Hepatic stellate cell (primary cell): Measurements from ENCODE around the gene ATP6V1B1.

Source experiments
- DNase-seq: peaks from one replicate; pipeline ENCODE4 v3.0.0; 2011; ENCODE audit warnings: low spot score

Gene ATP6V1B1

DNA sequence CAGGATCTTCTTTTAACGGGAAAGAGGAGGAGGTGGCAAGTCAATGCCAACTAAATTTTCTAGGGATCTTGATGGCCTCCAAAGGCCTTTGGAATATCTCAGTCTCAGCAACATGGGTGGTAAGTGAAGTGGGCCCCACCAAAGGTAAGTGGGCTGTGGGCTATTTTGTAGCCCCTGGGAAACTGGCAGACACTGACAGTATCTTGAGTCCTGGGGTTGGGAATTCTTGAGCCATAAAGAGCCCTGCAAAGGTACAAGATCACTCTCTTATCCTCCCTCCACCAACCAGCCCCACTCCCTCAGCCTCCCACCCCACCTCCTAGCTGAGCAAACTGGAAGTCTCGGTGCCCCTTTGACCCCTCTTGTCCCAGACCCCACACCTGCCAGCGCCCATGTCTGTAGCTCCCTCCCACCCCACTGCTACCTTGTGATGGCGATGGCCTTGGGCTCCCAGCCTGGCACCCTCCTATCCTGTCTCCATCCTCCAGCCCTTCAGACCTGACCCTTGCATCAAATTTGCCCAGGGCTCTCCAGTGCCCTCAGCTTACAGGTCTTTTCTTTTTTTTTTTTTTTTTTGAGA lies 8.5 kb downstream of the ATP6V1B1 start:
- no peak for DNase-seq

DNA sequence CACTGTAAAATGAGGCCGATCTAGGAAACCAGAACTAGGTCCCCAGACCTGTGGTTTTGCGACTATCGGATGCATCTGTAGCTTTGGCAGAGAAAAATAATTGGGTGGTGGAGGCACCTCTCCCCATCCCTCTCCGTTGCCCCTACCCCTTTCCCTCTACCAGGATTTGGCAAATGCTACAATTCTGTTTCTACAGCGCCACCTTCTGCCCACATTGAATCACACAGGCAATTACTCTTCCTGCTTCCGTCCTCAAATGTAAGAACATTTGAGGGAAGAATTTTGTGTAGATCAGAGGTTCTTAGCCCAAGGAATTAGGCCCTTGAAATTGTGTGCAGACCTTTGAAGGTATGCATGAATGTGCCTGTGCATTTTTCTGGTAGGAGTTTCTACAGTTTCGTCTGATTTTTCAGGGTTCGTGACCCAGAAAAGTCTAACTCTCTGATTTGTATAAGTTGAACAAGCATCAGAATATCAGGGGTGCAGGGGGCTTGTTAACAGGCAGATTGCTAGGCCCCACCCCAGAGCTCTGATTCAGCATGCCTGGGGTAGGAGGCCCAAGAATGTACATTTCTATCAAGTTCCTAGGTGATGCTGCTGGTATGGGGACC lies 11.2 kb downstream of the ATP6V1B1 start:
- peak; percentile 58 for DNase-seq

DNA sequence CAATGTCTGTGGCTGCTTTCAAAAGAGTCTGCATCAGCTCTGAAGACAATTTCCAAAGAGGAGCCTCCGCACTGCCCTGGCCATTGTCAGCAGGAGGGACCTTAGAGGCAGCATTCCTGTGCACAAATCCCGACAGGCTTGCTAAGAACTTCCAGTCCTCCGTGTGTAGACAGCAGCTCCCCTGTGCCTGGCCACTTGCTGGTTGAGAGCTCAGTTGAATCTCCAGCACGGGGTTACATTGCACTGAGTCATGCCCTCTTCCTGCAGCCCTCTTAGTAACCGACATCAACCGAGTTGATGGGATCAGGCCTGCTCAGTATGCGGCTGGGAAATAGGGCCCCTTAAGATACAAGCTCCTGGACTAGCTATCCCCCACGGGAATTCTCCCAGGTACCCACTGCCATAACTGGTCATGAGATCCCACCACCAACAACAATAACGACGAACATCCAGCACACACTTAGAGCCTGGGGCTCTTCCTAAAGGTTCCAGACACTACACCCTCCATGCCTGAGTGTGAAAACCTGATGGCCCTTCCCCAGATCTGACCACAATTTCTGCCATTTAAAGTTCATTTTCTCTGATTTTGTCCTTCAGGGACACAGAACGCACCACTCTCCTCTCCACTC lies 12.0 kb downstream of the ATP6V1B1 start:
- DNase-seq: peak; percentile 64

DNA sequence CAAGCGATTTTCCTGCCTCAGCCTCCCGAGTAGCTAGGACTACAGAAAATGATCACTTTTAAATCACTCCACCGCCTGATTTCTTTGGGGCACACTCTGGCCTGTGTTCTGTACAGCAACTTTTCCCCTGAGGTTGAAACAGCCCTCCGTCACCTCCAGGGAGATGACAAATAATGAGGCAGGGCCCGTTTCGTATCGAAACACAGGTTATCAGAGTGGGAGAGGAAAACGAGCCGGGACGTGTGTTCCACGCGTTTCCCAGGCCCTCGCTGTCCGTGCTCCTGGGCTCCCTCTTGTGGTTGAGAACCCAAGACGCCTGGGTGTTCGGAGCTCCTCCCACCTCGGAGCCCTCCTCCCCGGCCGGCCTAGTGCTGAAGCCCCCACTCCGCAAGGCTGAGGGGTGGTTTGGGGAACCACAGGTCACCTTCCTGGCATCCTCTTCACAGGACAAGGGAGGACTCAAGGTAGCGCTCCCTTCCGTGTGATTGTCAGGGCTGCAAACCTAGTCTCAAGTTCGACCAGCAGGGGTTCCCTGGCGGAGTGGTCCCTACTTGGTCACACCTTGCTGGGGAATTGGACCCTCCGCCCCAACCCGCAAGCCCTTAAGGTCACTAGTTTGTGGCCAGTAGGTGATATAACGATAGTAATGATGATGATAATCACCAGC lies 12.8 kb downstream of the ATP6V1B1 start:
- DNase-seq: peak; percentile 82

DNA sequence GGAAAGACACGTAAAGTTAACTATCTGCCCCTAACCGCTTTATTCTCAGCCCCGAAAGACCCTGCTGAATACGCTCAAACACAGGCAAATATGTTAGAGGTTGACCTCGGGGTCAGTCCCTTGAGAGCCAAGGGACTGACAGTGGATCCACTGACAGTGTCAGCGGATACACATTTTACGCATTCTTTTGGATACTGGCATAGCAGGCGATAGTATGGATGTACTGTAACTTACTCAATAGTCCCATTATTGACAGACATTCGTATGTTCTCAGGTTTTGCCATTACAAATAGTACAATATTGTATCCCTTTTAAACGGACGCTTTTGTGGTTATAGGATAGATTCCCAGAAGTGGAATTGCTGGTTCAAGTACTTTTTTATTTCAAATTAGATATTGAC lies 13.4 kb downstream of the ATP6V1B1 start:
- DNase-seq: no peak

DNA sequence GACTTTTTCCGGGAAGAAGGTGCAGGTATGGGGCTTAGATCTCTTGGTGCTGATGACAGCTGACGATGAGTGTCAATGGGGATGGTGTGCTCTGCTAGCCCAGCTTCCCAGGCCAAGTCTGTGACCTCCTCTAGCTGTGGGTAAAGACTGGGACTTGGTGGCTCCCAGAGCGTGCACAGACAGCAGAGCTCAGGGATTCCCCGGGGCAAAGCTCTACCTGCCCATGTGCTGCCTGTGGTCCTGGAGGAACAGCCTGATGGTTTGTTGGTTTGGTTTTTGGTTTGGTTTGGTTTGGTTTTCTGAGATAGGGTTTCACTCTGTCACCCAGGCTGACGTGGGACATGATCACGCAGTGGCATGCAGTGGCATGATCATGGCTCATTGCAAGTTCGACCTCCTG lies 19.2 kb downstream of the ATP6V1B1 start:
- DNase-seq: no peak

DNA sequence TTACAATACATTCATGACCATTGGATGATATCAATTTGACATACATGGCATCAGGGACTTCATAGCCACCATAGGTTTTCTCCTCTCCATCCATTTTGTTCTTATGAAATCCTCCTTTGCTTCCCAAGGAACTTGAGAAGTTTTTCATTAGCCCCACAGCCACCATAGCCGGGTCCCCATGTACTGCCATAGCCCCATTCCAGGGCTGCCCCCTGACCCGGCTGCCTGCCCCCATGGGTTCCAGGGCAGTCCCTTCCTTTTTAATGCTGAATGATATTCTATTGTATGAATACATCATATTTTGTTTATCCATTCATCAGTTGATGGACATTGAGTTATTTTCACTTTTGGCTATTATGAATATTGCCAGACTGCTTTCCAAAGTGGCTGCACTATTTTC lies 20.4 kb downstream of the ATP6V1B1 start:
- DNase-seq: no peak

DNA sequence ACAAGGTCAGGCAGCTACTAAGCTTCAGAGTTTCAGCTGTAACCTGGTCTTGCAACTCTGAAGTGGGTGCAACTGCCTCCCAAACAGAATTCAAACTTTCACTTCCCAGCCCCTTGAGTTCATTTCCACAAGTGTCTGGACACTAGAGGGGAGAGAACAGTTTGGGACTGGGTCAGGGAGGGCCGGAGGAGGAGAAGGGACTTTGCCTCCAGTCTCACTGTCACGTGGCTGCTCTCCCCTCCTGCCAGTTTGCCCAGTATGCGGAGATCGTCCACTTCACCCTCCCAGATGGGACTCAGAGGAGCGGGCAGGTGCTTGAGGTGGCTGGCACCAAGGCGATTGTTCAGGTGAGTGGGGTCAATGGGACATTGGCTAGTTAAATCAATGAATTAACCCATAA lies 22.1 kb downstream of the ATP6V1B1 start:
- DNase-seq: no peak

DNA sequence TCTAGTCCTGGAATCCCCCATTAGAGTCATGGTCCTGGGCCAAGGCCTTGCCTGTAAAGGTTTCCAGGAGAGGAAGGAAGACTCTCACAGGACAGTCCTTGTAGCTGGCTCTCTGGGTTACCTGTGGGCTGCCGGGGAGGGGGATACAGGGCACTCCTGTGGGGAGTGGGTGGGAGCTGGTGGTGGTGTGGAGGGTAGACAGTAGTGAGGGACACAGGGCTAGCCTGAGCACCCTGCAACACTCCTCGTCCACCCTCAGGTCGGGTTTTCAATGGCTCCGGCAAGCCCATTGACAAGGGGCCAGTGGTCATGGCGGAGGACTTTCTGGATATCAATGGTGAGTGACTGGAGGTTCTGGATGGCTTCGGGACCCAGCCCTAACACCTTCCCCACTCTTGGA lies 23.1 kb downstream of the ATP6V1B1 start:
- no peak for DNase-seq

DNA sequence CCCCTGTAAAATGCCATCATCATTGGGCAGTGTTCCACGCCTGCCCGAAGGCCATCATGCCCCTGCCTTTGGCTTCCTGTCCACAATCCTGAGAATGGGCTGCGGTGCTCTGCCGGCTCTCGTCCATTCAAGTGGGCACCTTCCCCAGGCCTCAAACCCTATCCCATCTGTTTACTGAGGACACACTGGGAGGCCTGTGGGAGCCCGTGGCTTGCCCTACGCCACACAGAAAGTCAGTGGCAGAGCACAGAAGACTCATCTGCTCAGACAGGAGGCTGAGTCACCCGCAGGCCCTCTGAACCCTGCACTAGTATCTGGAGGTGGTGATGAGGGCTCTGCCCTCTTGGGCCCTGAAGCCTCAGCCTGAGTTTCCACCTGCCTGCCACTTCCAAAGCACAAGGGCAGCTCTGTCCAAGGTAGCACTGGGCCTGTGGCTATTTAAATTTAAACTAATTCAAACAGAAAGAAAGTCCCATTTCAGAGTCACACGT lies 23.6 kb downstream of the ATP6V1B1 start:
- DNase-seq: no peak

DNA sequence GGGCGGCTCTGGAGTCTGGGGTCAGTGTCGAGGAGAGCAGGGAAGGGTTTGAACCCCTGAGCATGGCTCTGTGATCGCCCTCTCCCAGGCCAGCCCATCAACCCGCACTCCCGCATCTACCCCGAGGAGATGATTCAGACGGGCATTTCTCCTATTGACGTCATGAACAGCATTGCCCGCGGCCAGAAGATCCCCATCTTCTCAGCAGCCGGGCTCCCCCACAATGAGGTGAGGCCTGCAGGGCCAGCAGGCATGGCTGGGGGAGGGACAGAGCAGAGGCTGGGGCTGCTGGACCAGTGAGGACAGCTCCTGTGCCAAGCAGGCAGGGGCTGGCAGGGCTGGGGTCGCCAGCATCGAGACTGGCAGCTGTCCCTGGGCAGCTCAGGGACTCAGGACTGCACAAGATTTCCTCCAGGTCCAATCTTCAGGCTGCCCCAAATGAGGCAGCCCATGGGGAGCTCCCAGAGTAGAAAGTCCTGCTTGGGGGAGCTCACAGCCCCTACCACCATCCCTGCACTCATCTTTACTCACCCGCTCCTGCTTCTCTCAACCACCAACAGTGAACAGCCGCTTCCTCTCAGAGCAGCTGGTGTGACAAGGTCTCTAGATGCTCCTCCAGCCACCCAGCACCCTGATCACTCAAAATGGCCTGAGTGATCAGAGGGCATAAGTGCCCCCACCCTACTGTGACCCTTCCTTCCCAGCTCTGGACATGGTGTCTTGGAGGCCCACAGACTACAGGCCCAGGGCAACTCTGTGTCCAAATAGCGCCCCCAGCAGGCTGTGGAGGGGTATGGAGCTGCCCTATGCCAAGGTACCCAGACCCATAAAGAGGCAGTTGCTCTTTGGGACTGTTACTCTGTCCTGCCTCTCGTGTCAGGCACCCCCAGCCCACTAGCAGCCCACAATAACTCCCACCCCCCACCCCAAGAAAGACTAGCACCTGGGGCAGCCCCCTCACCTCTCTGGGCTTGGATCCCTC lies 24.4 kb downstream of the ATP6V1B1 start:
- no peak for DNase-seq

DNA sequence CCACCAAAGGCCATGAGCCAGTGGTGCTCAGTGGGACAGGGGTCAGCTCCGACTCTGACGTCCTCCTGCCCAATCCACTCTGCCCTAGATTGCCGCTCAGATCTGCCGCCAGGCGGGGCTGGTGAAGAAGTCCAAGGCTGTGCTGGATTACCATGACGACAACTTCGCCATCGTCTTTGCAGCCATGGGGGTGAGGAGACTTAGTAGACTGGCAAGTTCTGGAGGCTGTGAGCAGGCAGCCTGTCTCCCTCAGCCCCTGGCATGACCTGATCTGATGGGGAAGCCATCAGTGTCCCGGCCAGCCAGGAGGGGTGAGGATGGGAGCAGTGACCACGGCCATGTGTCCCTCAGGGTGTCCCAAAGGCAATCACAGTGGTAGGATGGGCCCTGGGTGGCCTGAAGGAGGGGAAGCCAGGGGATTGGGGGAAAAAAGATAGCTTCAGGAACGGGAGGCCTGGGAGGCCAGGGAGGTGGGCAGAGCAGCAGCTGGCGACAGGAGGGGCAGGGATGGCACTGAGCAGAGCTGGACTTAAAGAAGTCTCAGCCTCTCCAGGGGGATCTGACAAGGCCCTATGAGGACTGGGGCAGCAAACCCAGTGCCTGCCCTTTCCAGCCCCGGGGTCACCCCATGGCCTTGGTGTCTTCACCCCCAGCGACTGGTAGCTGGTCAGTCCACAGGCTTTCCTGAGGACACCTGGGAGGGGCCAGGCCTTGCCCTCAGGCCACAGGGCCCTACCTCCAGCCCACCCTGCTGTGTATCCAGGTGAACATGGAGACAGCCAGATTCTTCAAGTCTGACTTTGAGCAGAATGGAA lies 25.3 kb downstream of the ATP6V1B1 start:
- no peak for DNase-seq

DNA sequence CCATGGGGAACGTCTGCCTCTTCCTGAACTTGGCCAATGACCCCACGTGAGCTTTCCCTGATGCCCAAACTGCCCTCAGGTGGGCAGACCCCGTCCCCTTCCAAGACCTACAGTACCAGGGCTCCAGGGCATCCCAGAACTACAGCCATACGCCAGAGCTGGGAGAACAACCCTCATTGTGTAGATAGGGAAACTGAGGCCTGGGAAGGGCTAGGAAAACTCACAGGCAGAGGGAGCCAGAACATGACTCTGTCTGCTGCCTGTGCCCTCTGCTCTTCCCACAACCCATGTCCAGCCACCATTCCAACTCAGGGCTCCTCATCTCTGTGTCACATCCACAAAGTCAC lies 25.9 kb downstream of the ATP6V1B1 start:
- DNase-seq: no peak

DNA sequence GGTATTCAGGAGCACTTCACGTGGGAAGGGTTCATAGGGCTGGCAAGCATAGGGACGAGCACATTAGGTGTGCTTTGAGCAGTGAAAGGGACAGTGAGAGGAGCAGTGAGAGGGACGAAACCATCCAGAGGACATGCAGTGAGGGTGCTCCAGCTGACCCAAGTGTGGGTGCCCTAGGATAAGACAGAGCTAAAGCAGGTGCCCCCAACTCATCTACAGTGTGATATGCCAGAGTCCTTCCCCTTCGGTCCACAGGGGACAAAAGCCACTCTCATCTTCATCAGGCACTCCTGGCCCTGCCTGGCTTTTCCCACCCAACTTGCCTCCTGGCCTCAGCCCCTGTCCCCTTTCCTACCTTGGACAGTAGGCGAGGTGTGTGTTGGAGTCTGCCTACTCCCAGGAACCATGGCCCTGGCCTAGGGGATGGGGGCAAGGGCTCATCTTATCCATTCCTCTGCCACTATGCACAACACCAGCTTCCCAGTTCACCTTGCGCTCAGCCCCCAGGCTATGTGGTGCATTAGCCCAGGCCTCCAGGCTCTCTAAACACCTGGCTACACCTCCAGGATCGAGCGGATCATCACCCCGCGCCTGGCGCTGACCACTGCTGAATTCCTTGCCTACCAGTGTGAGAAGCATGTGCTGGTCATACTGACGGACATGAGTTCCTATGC lies 26.6 kb downstream of the ATP6V1B1 start:
- DNase-seq: no peak

DNA sequence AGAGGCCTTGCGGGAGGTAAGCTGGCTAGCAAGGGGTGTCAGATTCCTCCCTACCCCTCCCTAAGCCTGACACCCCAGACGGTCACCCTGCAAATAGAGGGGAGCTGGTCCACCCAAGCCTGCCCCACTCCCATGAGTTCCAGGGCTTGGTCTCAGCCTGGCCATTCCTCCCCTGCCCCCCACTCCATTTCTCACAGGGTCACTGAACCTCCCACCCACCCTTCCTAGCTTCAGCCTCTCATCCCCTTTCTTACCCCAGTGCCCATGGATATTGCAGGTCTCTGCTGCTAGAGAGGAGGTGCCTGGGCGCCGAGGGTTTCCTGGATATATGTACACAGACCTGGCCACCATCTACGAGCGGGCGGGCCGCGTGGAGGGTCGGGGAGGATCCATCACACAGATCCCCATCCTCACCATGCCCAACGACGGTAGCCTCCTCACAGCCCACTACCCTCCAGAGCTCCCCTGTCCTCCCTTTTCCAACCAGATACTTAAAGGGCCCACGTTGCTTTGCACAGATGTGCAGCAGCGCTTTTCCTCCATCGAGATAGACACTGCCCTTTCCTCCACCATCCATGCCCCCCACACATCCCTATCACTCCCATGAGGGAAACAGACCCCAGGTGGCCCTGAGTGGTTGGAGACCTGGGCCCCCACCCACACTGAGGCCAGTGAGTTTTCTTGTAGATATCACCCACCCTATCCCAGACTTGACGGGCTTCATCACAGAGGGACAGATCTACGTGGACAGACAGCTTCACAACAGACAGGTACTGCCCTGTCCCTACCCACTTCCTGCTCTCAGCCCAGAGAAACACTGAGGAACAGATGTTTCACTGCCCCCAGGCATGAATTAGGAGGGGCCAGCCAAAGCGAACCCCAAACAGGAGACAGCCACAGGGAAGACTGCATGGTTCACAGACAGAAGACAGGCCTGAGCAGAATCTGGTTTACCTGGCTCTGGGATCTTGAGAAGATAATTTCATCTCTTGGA lies 27.5 kb downstream of the ATP6V1B1 start:
- DNase-seq: no peak

DNA sequence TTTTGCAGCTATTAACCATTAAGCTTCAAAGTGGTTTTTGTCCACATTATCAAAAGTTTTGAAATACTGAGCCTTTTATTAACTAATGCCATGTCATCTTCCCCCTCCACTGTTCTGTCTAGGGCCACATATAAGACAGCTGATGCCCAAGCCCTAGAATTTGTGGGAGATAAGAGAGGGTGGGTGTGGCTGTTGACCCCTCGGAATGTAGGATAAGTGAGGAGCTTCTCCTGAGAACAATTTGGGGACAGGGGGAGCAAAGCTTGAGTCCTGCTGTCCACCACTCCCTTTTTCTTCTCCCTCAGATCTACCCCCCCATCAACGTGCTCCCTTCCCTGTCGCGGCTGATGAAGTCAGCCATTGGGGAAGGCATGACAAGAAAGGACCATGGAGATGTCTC lies 28.4 kb downstream of the ATP6V1B1 start:
- no peak for DNase-seq

DNA sequence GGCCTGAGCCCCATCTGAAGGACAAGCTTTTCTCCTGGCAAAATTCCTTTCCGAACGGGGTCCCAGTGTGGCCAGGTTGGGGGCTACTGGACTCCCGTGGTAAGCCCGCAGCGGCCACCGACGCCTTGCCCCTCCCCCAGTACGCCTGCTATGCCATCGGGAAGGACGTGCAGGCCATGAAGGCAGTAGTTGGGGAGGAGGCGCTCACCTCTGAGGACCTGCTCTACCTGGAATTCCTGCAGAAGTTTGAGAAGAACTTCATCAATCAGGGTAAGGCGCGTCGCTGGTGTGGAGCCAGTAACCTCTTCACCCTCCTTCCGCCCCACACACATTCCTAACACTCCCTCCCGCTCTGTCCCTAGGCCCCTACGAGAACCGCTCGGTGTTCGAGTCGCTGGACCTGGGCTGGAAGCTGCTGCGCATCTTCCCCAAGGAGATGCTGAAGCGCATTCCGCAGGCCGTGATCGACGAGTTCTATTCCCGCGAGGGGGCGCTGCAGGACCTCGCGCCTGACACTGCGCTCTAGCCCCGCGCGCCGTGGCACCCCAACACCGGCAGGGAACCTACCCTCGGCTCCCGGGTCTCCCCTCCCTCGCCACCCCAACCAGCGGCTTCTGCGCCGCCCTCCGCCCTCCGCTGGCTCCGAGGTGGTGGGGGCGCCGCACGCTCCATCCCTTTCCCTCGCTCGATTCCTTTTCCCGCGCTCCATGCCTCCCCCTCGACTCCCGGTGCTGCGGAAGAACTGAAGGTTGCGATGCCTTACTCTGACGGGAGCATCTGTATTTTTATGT lies 29.1 kb downstream of the ATP6V1B1 start:
- DNase-seq: peak; percentile 73

DNA sequence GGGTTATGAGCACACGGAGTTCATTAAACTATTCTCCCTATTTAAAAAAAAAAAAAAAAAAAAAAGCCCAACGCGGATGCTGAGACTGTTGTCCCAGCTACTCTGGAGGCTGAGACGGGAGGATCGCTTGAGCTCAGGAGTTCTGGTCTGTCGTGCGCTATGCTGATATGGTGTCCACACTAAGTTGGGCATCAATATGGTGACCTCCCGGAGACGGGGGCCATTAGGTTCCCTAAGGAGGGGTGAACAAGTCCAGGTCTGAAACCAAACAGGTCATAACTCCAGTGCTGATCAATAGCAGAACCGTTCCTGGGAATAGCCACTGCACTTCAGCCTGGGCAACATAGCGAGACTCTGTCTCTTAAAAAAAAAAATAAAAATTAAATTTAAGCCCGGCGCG lies 29.8 kb downstream of the ATP6V1B1 start:
- DNase-seq: no peak

DNA sequence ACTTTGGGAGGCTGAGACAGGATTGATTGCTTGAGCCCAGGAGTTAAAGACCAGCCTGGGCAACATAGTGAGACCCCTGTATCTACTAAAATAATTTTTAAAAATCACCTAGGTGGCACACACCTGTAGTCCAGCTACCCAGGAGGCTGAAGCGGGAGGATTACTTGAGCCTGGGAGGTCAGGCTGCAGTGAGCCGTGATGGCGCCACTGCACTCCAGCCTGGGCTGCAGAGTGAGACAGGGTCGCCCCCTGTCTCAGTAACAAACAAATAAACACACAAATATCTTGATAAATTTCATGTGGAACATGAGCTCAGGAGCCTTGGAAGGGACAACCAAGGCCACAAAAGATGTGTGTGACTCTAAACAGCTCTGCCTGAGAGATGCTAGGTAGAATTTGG lies 31.0 kb downstream of the ATP6V1B1 start:
- no peak for DNase-seq
